A549 treated with RU486 at 1 μM for 4 hours (cell line): ENCODE measurements around the gene GUCY1B1. TPM values are rescaled to one million over a fixed set of nuclear protein-coding genes. Genes with fewer than 3 reads are reported as not detected.

ENCODE experiments used
- total RNA-seq: library from RNA; stranded (reverse); fragments of 200-300 nt; extraction: Qiagen RNA extraction; gene quantifications from 5 replicates; pipeline ENCODE4 v1.2.3, GENCODE V29; 2022; ENCODE audit warnings: low read depth

Gene GUCY1B1
- 0.16 to 0.40 TPM (median 0.27 TPM) in 5 replicates for total RNA-seq

DNA sequence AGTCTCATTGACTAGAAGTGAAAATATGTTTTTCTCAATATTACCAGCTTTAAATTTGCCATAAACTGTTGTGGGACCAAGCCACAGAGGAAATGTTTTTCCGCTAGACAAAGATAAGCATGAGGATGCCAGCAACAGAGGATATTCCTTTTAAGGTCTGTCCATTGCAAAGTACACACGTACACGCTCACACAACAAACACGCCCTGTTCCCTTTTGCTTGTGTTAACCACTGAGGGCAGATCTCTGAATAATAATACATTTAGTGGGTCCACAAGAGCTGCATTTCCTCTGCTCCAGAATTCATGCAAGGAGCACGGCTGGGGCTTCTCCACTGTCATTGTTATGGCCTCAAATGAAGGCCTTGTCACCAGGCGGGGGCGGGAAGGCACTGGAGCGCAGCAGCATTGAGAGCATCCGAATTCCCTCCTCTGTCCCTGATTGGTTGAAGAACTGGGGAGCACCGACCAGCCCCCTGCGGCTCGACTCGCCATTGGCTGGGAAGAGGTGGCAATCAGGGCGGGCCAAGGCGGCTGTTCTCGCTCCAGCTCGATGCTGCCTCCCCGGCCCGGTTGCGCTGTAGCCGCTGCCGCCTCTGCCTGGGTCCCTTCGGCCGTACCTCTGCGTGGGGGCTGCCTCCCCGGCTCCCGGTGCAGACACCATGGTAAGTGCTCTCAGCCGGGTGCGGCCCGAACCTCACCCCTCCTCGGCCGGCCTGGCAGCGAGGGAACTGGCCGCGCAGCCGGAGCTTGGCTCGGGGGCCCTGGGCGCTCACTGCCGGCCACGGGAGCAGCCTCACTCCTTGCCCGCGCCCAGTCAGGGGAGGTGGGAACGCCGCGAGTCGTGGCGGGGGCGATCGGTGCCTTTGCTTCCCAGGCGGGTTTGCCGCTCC lies at the start of gene GUCY1B1:
TSS of gene GUCY1B1 (plus strand) at position 541 of the 891 bp plus-strand sequence. CDS start at position 661, 120 bp downstream.

Other genes starting within 250 kb of the GUCY1B1 start
- not detected in 5 replicates for gene GUCY1A1, start 92.2 kb upstream of the GUCY1B1 start, total RNA-seq
- not detected in 5 replicates for gene ASIC5, start 107.3 kb downstream of the GUCY1B1 start, total RNA-seq
- 0.60 to 1.3 TPM (median 0.94 TPM) in 5 replicates for gene TDO2, start 144.7 kb downstream of the GUCY1B1 start, total RNA-seq
- gene CTSO, start 194.8 kb downstream of the GUCY1B1 start, total RNA-seq: 0.57 to 1.3 TPM (median 1.0 TPM) in 5 replicates